ENCODE data around the gene TUSC2. TPM values are rescaled to one million over a fixed set of nuclear protein-coding genes. Genes with fewer than 3 reads are reported as not detected.

Gene TUSC2
- total RNA-seq, 1 donor from 2014 or later = 25.4 TPM

GRCh38 chr3:50278123-50278879, 49.7 kb downstream of the TUSC2 start:
- H3K4me1 ChIP-seq = peaks cover 5 to 9% of the 10 kb centered on the region in 2 donors
- H3K9me3 ChIP-seq = no peaks in the 10 kb centered on the region
- peak overlapping the region in 1 of 2 donors; percentile 67 for H3K27ac ChIP-seq
- DNase-seq (ENCODE audit: low spot score in 2 of 2) = no peak
- H3K27me3 ChIP-seq = no peaks in the 10 kb centered on the region
- H3K36me3 ChIP-seq = peaks cover 0 to 11% of the 10 kb centered on the region in 2 donors
- H3K4me3 ChIP-seq = no peak overlapping the region
- TF ChIP-seq, protein P1, sequence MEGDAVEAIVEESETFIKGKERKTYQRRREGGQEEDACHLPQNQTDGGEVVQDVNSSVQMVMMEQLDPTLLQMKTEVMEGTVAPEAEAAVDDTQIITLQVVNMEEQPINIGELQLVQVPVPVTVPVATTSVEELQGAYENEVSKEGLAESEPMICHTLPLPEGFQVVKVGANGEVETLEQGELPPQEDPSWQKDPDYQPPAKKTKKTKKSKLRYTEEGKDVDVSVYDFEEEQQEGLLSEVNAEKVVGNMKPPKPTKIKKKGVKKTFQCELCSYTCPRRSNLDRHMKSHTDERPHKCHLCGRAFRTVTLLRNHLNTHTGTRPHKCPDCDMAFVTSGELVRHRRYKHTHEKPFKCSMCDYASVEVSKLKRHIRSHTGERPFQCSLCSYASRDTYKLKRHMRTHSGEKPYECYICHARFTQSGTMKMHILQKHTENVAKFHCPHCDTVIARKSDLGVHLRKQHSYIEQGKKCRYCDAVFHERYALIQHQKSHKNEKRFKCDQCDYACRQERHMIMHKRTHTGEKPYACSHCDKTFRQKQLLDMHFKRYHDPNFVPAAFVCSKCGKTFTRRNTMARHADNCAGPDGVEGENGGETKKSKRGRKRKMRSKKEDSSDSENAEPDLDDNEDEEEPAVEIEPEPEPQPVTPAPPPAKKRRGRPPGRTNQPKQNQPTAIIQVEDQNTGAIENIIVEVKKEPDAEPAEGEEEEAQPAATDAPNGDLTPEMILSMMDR (IDR thresholded peaks at IDR 0.05) = no peak
- intact Hi-C loops (cut with DNase I) = no loop called here

DNA sequence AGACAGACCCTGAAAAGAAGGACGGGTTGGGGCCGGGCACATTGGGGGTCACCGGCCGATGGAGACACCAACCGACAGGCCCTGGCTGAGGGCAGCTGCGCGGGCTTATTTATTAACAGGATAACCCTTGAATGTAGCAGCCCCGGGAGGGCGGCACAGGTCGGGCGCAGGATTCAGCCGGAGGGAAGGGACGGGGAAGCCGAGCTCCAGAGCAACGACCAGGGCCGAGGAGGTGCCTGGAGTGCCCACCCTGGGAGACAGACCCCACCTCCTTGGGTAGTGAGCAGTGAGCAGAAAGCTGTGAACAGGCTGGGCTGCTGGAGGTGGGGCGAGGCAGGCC, 51.3 kb downstream of the TUSC2 start:
- H3K4me1 ChIP-seq = peaks cover 11 to 12% of the 10 kb centered on the region in 2 donors
- H3K4me3 ChIP-seq = no peak overlapping the region
- DNase-seq (ENCODE audit: low spot score in 2 of 2) = no peak
- no peaks in the 10 kb centered on the region for H3K9me3 ChIP-seq
- H3K27me3 ChIP-seq = no peaks in the 10 kb centered on the region
- H3K27ac ChIP-seq = no peak overlapping the region
- TF ChIP-seq, protein P1 (IDR thresholded peaks at IDR 0.05) = no peak
- peaks cover 0 to 11% of the 10 kb centered on the region in 2 donors for H3K36me3 ChIP-seq
- intact Hi-C loops (cut with DNase I) = no loop called here

DNA sequence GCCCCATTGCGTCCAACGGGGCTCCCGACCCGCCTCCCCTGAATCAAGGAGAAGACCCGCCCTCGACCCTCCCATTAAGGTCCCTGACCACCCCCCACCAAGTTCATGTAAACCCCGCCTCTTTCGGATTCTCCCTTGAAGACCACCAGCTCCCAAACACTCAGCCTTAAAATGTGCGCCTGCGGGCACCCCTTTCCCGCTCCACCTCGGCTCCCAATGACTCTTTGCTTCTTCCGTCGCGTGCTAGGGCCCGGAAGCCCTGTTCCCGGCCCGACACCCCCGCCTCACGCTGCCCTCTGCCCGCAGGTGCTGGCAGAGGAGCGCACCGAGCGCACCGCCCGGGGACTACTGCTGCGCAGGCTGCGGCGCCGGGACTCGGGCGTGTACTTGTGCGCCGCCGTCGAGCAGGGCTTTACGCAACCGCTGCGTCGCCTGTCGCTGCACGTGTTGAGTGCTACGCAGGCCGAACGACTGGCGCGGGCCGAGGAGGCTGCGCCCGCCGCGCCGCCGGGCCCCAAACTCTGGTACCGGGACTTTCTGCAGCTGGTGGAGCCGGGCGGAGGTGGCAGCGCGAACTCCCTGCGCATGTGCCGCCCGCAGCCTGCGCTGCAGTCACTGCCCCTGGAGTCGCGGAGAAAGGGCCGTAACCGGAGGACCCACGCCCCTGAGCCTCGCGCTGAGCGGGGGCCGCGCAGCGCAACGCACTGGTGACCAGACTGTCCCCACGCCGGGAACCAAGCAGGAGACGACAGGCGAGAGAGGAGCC, 51.8 kb downstream of the TUSC2 start:
- Histone ChIP-seq H3K4me3 (no peak overlapping the region), H3K27me3 (no peaks in the 10 kb centered on the region), H3K4me1 (peaks cover 11 to 12% of the 10 kb centered on the region in 2 donors), H3K9me3 (no peaks in the 10 kb centered on the region), H3K36me3 (peaks cover 0 to 11% of the 10 kb centered on the region in 2 donors), H3K27ac (no peak overlapping the region)
- TF ChIP-seq, protein P1 (IDR thresholded peaks at IDR 0.05) = no peak
- DNase-seq (ENCODE audit: low spot score in 2 of 2) = no peak
- intact Hi-C loops (cut with DNase I) = no loop called here

- Histone ChIP-seq H3K4me1 (peaks cover 11 to 15% of the 10 kb centered on the region in 2 donors), H3K4me3 (no peak overlapping the region), H3K27ac (no peak overlapping the region), H3K9me3 (no peaks in the 10 kb centered on the region), H3K36me3 (peaks cover 0 to 11% of the 10 kb centered on the region in 2 donors), H3K27me3 (no peaks in the 10 kb centered on the region)
- DNase-seq (ENCODE audit: low spot score in 2 of 2) = no peak
- intact Hi-C loops (cut with DNase I) = no loop called here
- TF ChIP-seq, protein P1 (IDR thresholded peaks at IDR 0.05) = no peak
Observed at GRCh38 chr3:50275141-50275995, 52.7 kb downstream of the TUSC2 start.

Other genes with a start within 250 kb of the TUSC2 start
- gene RBM5, start 239.3 kb downstream of the TUSC2 start, total RNA-seq = 105 TPM
- gene SEMA3F, start 172.9 kb downstream of the TUSC2 start, total RNA-seq = 75.0 TPM
- gene GNAT1, start 136.6 kb downstream of the TUSC2 start, total RNA-seq = 4.7 TPM
- gene SLC38A3, start 123.0 kb downstream of the TUSC2 start, total RNA-seq = not detected
- gene GNAI2, start 92.0 kb downstream of the TUSC2 start, total RNA-seq = 283 TPM
- 24.2 TPM for gene SEMA3B, start 59.1 kb downstream of the TUSC2 start, total RNA-seq
- gene LSMEM2, start 49.1 kb downstream of the TUSC2 start, total RNA-seq = not detected
- gene IFRD2, start 35.8 kb downstream of the TUSC2 start, total RNA-seq = 231 TPM
- not detected for gene HYAL3, start 28.8 kb downstream of the TUSC2 start, total RNA-seq
- 38.8 TPM for gene NAA80, start 28.8 kb downstream of the TUSC2 start, total RNA-seq
- gene HYAL1, start 24.6 kb downstream of the TUSC2 start, total RNA-seq = 49.5 TPM
- 449 TPM for gene HYAL2, start 5.5 kb downstream of the TUSC2 start, total RNA-seq
- 34.9 TPM for gene RASSF1, start 12.6 kb upstream of the TUSC2 start, total RNA-seq
- not detected for gene ZMYND10, start 17.5 kb upstream of the TUSC2 start, total RNA-seq
- gene NPRL2, start 22.6 kb upstream of the TUSC2 start, total RNA-seq = 37.8 TPM
- gene CYB561D2, start 22.6 kb upstream of the TUSC2 start, total RNA-seq = 20.2 TPM
- 55.7 TPM for gene TMEM115, start 31.3 kb upstream of the TUSC2 start, total RNA-seq
- 0.85 TPM for gene CACNA2D2, start 175.4 kb upstream of the TUSC2 start, total RNA-seq
- gene C3orf18, start 239.5 kb upstream of the TUSC2 start, total RNA-seq = 29.5 TPM
- gene HEMK1, start 241.3 kb upstream of the TUSC2 start, total RNA-seq = 13.1 TPM

Data from ascending aorta (tissue), 2 donors.